H1 (cell line): ENCODE results near the gene LMO2. TPM values are rescaled to one million over a fixed set of nuclear protein-coding genes. Genes with fewer than 3 reads are reported as not detected.

ENCODE experiments used
- CTCF ChIA-PET: fragments of 300-600 bp; sonication (Branson Sonifier 250); formaldehyde crosslinking; loops from one replicate; lab custom pipeline; 2021; ENCODE audit not compliant: partially characterized antibody; lab: Charles Lee
- POLR2A ChIA-PET: fragments of 300-600 bp; sonication (Branson Sonifier 250); formaldehyde crosslinking; loops from one replicate; lab custom pipeline; 2021; ENCODE audit warnings: inconsistent platforms; ENCODE audit not compliant: partially characterized antibody; lab: Charles Lee
- DNase-seq, 2 experiments: peaks; one replicate each; pipeline versions ENCODE4 v3.0.0 to v3.0.0-alpha.2; 2010 to 2022; ENCODE audit warnings: low spot score in 2 of 2, low read depth in 1 of 2, mixed read lengths in 1 of 2
- FAIRE-seq: peaks from 2 replicates; lab custom pipeline; 2011; peaks lifted over from hg19 to GRCh38; lab: Jason Lieb, UNC
- H2AFZ ChIP-seq: 2 replicates; pipeline ENCODE4 v1.8.1; 2012; ENCODE audit warnings: low read length, inconsistent platforms
- H2AK5ac ChIP-seq: 2 replicates; pipeline ENCODE4 v1.6.1; 2013; ENCODE audit warnings: low read depth, low read length
- H2BK120ac ChIP-seq: replicated peaks from 2 replicates; pipeline ENCODE3; 2013; ENCODE audit warnings: low read depth, low read length, inconsistent platforms
- H2BK12ac ChIP-seq: 2 replicates; pipeline ENCODE4 v1.6.1; 2013; ENCODE audit warnings: low read depth, low read length
- H2BK15ac ChIP-seq: 2 replicates; pipeline ENCODE4 v1.6.1; 2013; ENCODE audit warnings: low read length
- H2BK20ac ChIP-seq: 2 replicates; pipeline ENCODE4 v1.6.1; 2013; ENCODE audit warnings: low read length
- H2BK5ac ChIP-seq: 2 replicates; pipeline ENCODE4 v1.6.1; 2013; ENCODE audit warnings: low read depth, low read length
- H3K14ac ChIP-seq: 2 replicates; pipeline ENCODE4 v1.6.1; 2013; ENCODE audit warnings: inconsistent platforms; ENCODE audit not compliant: insufficient read length
- H3K18ac ChIP-seq: 2 replicates; pipeline ENCODE4 v1.6.1; 2013; ENCODE audit warnings: low read length; ENCODE audit errors: extremely low read depth
- H3K23ac ChIP-seq: 2 replicates; pipeline ENCODE4 v1.6.1; 2013; ENCODE audit warnings: inconsistent platforms; ENCODE audit not compliant: insufficient read length
- H3K23me2 ChIP-seq: 2 replicates; pipeline ENCODE4 v1.6.1; 2013; ENCODE audit warnings: low read depth, low read length
- H3K27ac ChIP-seq: 2 replicates; pipeline ENCODE4 v1.6.1; 2011; ENCODE audit warnings: low read depth, low read length, inconsistent platforms
- H3K27me3 ChIP-seq, 4 experiments: replicated peaks in 1 of 4; 1 replicate in 1 of 4; 2 replicates in 3 of 4; pipeline versions ENCODE4 v1.6.1 to v1.8.1; 2011 to 2013; ENCODE audit warnings: low read length in 3 of 4, mild to moderate bottlenecking in 3 of 4, inconsistent platforms in 2 of 4, mixed read lengths in 2 of 4, moderate library complexity in 1 of 4; ENCODE audit not compliant: control insufficient read depth in 3 of 4, insufficient read depth in 3 of 4; ENCODE audit errors: extremely low read depth in 1 of 4
- H3K36me3 ChIP-seq, 4 experiments: 2 replicates each; pipeline versions ENCODE4 v1.6.1 to v1.8.1; 2011 to 2013; ENCODE audit warnings: mild to moderate bottlenecking in 4 of 4, low read length in 3 of 4, moderate library complexity in 2 of 4, control low read depth in 1 of 4, inconsistent platforms in 1 of 4; ENCODE audit not compliant: insufficient read depth in 4 of 4, control insufficient read depth in 2 of 4
- H3K4ac ChIP-seq: replicated peaks from 2 replicates; pipeline ENCODE3; 2013; ENCODE audit warnings: low read length, low read depth, mixed read lengths, inconsistent platforms; ENCODE audit not compliant: insufficient read length
- H3K4me1 ChIP-seq, 4 experiments: replicated peaks in 1 of 4; 1 replicate in 1 of 4; 2 replicates in 3 of 4; pipeline versions ENCODE4 v1.6.1 to v1.8.1; 2011 to 2013; ENCODE audit warnings: low read length in 3 of 4, inconsistent platforms in 2 of 4, mixed read lengths in 1 of 4; ENCODE audit not compliant: insufficient read depth in 4 of 4, control insufficient read depth in 3 of 4
- H3K4me2 ChIP-seq, 2 experiments: 2 replicates each; pipeline versions ENCODE4 v1.6.1 to v1.8.1; 2011 to 2013; ENCODE audit warnings: low read depth in 2 of 2, low read length in 2 of 2, control low read depth in 1 of 2, inconsistent platforms in 1 of 2, mild to moderate bottlenecking in 1 of 2; ENCODE audit not compliant: insufficient read depth in 1 of 2
- H3K4me3 ChIP-seq, 4 experiments: fragments of 200-600, 300-600 bp in 1 of 4; sonication (generic), shearing (Covaris generic), sonication (Bioruptor Twin) in 1 of 4; 2 replicates each; pipeline versions ENCODE4 v1.5.1 to v1.8.1; 2011 to 2016; ENCODE audit warnings: low read length in 4 of 4, low read depth in 3 of 4, control low read depth in 2 of 4, inconsistent platforms in 2 of 4, mild to moderate bottlenecking in 2 of 4, mixed read lengths in 1 of 4, moderate library complexity in 1 of 4; ENCODE audit not compliant: insufficient read depth in 2 of 4; ENCODE audit errors: extremely low read depth in 1 of 4
- H3K56ac ChIP-seq: replicated peaks from 2 replicates; pipeline ENCODE3; 2013; ENCODE audit warnings: low read depth, mild to moderate bottlenecking, mixed read lengths, low read length, inconsistent platforms; ENCODE audit not compliant: insufficient read length
- H3K79me1 ChIP-seq: 2 replicates; pipeline ENCODE4 v1.6.1; 2013; ENCODE audit warnings: low read depth, low read length, control low read depth
- H3K79me2 ChIP-seq, 2 experiments: 2 replicates each; pipeline versions ENCODE4 v1.6.1 to v1.8.1; 2012 to 2013; ENCODE audit warnings: low read length in 2 of 2, mild to moderate bottlenecking in 2 of 2, inconsistent platforms in 1 of 2; ENCODE audit not compliant: insufficient read depth in 2 of 2, control insufficient read depth in 1 of 2
- H3K9ac ChIP-seq, 4 experiments: replicated peaks in 1 of 4; 1 replicate in 1 of 4; 2 replicates in 3 of 4; pipeline versions ENCODE4 v1.6.1 to v1.8.1; 2011 to 2013; ENCODE audit warnings: low read depth in 3 of 4, low read length in 3 of 4, control low read depth in 2 of 4, mild to moderate bottlenecking in 2 of 4, moderate library complexity in 2 of 4, inconsistent platforms in 1 of 4; ENCODE audit errors: extremely low read depth in 1 of 4
- H3K9me3 ChIP-seq, 2 experiments: 2 replicates each; pipeline versions ENCODE4 v1.6.1 to v1.8.1; 2012 to 2013; ENCODE audit warnings: mild to moderate bottlenecking in 2 of 2, moderate library complexity in 2 of 2, control low read depth in 1 of 2, inconsistent platforms in 1 of 2, low read depth in 1 of 2, low read length in 1 of 2, mixed read lengths in 1 of 2; ENCODE audit not compliant: insufficient read depth in 2 of 2
- H4K20me1 ChIP-seq, 2 experiments: replicated peaks in 1 of 2; 2 replicates each; pipeline versions ENCODE3 to v1.8.1; 2011 to 2013; ENCODE audit warnings: inconsistent platforms in 2 of 2, low read length in 2 of 2, mild to moderate bottlenecking in 1 of 2; ENCODE audit not compliant: insufficient read depth in 2 of 2, control insufficient read depth in 1 of 2
- H4K5ac ChIP-seq: 2 replicates; pipeline ENCODE4 v1.6.1; 2013; ENCODE audit warnings: low read length, low read depth, mixed read lengths, inconsistent platforms; ENCODE audit not compliant: insufficient read length
- H4K8ac ChIP-seq: 2 replicates; pipeline ENCODE4 v1.8.0; 2013; ENCODE audit warnings: mild to moderate bottlenecking, moderate library complexity, low read length, inconsistent platforms; ENCODE audit not compliant: insufficient read depth; ENCODE audit errors: extremely low read depth
- H4K91ac ChIP-seq: replicated peaks from 2 replicates; pipeline ENCODE3; 2013; ENCODE audit warnings: low read length, mixed read lengths, inconsistent platforms; ENCODE audit not compliant: insufficient read length
- BCL11A ChIP-seq, 2 experiments: IDR thresholded peaks; one replicate each; pipeline ENCODE4 v1.6.1; 2011; ENCODE audit warnings: low read depth in 2 of 2, low read length in 2 of 2, mild to moderate bottlenecking in 2 of 2
- BRCA1 ChIP-seq: IDR thresholded peaks from 2 replicates; pipeline ENCODE4 v1.6.1; 2012; ENCODE audit warnings: low read depth, low read length, improper control_type of control experiment
- CBX5 ChIP-seq: fragments of 300-800, 300-1000 bp; sonication (generic); IDR thresholded peaks from 2 replicates; pipeline ENCODE4 v1.7.1; 2016; ENCODE audit warnings: antibody characterized with exemption, low read length, low read depth
- CEBPB ChIP-seq: IDR thresholded peaks from 2 replicates; pipeline ENCODE4 v1.6.1; 2012; ENCODE audit warnings: low read depth, low read length
- CHD1 ChIP-seq: IDR thresholded peaks from 2 replicates; pipeline ENCODE4 v1.6.1; 2012; ENCODE audit warnings: low read depth, low read length, improper control_type of control experiment
- JUND ChIP-seq: IDR thresholded peaks from 2 replicates; pipeline ENCODE4 v1.6.1; 2011; ENCODE audit warnings: mild to moderate bottlenecking, improper control_type of control experiment, low read length
- KDM5A ChIP-seq: fragments of 200-600 bp; IDR thresholded peaks from 2 replicates; pipeline ENCODE4 v1.7.1; 2012; ENCODE audit warnings: mild to moderate bottlenecking, low read length, inconsistent platforms, mixed read lengths
- PHF8 ChIP-seq: fragments of 200-600 bp; sonication (generic); conservative IDR thresholded peaks from 2 replicates; pipeline ENCODE4 v1.7.1; 2012; ENCODE audit warnings: low read depth, mild to moderate bottlenecking, inconsistent platforms, low read length, moderate library complexity
- POLR2AphosphoS5 ChIP-seq: IDR thresholded peaks from 2 replicates; pipeline ENCODE4 v1.6.1; 2011; ENCODE audit warnings: low read depth, low read length
- RFX5 ChIP-seq: IDR thresholded peaks from 2 replicates; pipeline ENCODE4 v1.6.1; 2011; ENCODE audit warnings: low read depth, low read length, improper control_type of control experiment, borderline replicate concordance
- SAP30 ChIP-seq: fragments of 300-600 bp; sonication (generic); IDR thresholded peaks from 2 replicates; pipeline ENCODE4 v1.7.1; 2012; ENCODE audit warnings: low read length, moderate library complexity, mild to moderate bottlenecking, inconsistent platforms; ENCODE audit not compliant: insufficient read depth, insufficient replicate concordance
- SP2 ChIP-seq: IDR thresholded peaks from 2 replicates; pipeline ENCODE4 v1.6.1; 2012; ENCODE audit warnings: mild to moderate bottlenecking, low read length, inconsistent platforms
- TAF1 ChIP-seq: IDR thresholded peaks from 2 replicates; pipeline ENCODE4 v1.6.1; 2011; ENCODE audit warnings: mild to moderate bottlenecking, low read depth, low read length
- TEAD4 ChIP-seq: IDR thresholded peaks from 2 replicates; pipeline ENCODE4 v1.6.1; 2012; ENCODE audit warnings: low read depth, low read length, inconsistent platforms, mixed read lengths
- YY1 ChIP-seq: IDR thresholded peaks from 2 replicates; pipeline ENCODE4 v1.6.1; 2011; ENCODE audit warnings: low read depth, mild to moderate bottlenecking, low read length
- WGBS, 2 experiments: shearing (Covaris generic) in 1 of 2; methylation state at CpG; one replicate each; pipeline versions ENCODE4 v1.1.6 to v1.1.7; 2013 to 2015; ENCODE audit warnings: low lambda C conversion rate in 2 of 2, mixed read lengths in 2 of 2, inconsistent platforms in 1 of 2, low coverage in 1 of 2, missing lambda C conversion rate in 1 of 2; ENCODE audit not compliant: insufficient replicate concordance in 2 of 2, insufficient coverage in 1 of 2, insufficient read length in 1 of 2; ENCODE audit errors: extremely low coverage in 1 of 2, missing lambda C conversion rate in 1 of 2; 5-methylcytosine and 5-hydroxymethylcytosine counted together
- polyA plus RNA-seq, 7 experiments: library from polyadenylated mRNA; depleted of rRNA in 3 of 7; stranded (reverse) in 5 of 7; unstranded in 2 of 7; fragments of >200 nt in 5 of 7; fragments of 200-250 nt in 2 of 7; gene quantifications; 1 replicate in 5 of 7; 2 replicates in 1 of 7; 4 replicates in 1 of 7; pipeline versions ENCODE4 v1.2.1 to v1.2.3, GENCODE V29; 2011 to 2013; ENCODE audit warnings: missing spikeins in 2 of 7, mixed read lengths in 2 of 7
- total RNA-seq: library from RNA; stranded (reverse); fragmentation: NEBNext Ultra II Directional; extraction: Animal tissue kit (Norgen Biotek cat#: 25700); gene quantifications from 2 replicates; pipeline ENCODE4 v1.2.1, GENCODE V29; 2021
- TF ChIP-seq, protein P1 (sequence below): IDR thresholded peaks from 2 replicates; pipeline ENCODE4 v1.6.1; 2012; ENCODE audit warnings: inconsistent platforms

Gene LMO2
- total and polyA plus RNA-seq, 2 of the 8 experiments (the other 6 are each of a cell fraction or from before 2014, with no cell fraction given), result 1.6 to 2.7 TPM

DNA sequence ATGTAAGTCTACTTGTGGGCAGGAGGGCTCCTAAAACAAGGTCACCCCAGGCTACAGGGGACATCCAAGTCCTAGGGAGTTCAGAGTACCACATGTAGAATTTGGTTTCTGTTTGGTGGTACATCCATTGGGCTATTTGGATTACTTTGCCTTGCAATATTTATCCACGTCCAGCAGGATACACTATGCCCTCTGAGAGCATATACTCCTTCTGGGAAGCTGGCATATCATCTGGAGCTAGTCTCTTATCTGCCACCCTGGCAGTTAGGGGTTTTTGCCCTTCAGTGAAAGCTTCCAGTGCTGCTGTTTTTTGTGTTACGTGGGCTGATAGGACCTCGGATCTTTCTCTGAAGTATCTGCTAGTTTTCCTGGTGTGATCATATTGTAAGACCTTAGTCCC lies 7.3 kb downstream of the LMO2 start:
- Histone ChIP-seq H3K79me2 (no peaks in the 10 kb centered on the region), H3K14ac (no peak overlapping the region), H3K9ac (no peak overlapping the region), H3K23me2 (no peaks in the 10 kb centered on the region), H3K18ac (no peak overlapping the region), H2BK120ac (no peak overlapping the region), H3K79me1 (no peaks in the 10 kb centered on the region), H2BK5ac (no peak overlapping the region), H3K4me2 (no peak overlapping the region), H4K5ac (no peak overlapping the region), H4K8ac (no peak overlapping the region), H3K4ac (no peak overlapping the region), H3K9me3 (no peaks in the 10 kb centered on the region), H3K36me3 (no peaks in the 10 kb centered on the region; a peak in 1 of 8 replicates), H2BK12ac (no peak overlapping the region), H2BK15ac (no peak overlapping the region), H3K23ac (no peak overlapping the region), H3K4me1 (no peaks in the 10 kb centered on the region), H2AK5ac (no peak overlapping the region), H4K91ac (no peak overlapping the region), H3K4me3 (no peak overlapping the region), H3K56ac (no peak overlapping the region), H3K27me3 (no peaks in the 10 kb centered on the region), H2AFZ (no peak overlapping the region), H3K27ac (no peak overlapping the region), H2BK20ac (no peak overlapping the region), H4K20me1 (no peaks in the 10 kb centered on the region)
- ChIA-PET CTCF (interaction anchor here (1.8 to 1.9 kb wide), 2 partner anchors 50 to 86 kb away, joined by 4 read pairs; no protein-coding TSS in a partner anchor), POLR2A (no interaction called here)
- WGBS, 2 experiments, result 91% methylated on average over 3 of the region's 3 CpGs; no CpG with 5 or more reads in 1 of the 2 experiments
- DNase-seq (no peak), FAIRE-seq (no peak)
- TF ChIP-seq TAF1, result no peak
- TF ChIP-seq CEBPB, result no peak
- no peak for TF ChIP-seq SAP30
- TF ChIP-seq BCL11A (IDR thresholded peaks at IDR 0.05; ENCODE audit: low read depth in 2 of 2, low read length in 2 of 2), result no peak
- TF ChIP-seq RFX5, result no peak
- no peak for TF ChIP-seq YY1
- TF ChIP-seq JUND, result no peak
- TF ChIP-seq, protein P1, sequence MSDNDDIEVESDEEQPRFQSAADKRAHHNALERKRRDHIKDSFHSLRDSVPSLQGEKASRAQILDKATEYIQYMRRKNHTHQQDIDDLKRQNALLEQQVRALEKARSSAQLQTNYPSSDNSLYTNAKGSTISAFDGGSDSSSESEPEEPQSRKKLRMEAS, result no peak
- TF ChIP-seq CHD1, result no peak
- no peak for TF ChIP-seq BRCA1
- no peak for TF ChIP-seq POLR2AphosphoS5
- TF ChIP-seq PHF8, result no peak
- no peak for TF ChIP-seq CBX5
- no peak for TF ChIP-seq TEAD4
- no peak for TF ChIP-seq KDM5A
- TF ChIP-seq SP2, result no peak
